SK-N-DZ (cell line): ENCODE measurements around the gene CENPL. TPM values are rescaled to one million over a fixed set of nuclear protein-coding genes. Genes with fewer than 3 reads are reported as not detected.
"Not testable (repeated sequence)": the region's sequence is repeated elsewhere in the genome, so short reads cannot be mapped to it uniquely, and the experiment has no call there.

Experiments
- DNase-seq: peaks from one replicate; pipeline ENCODE4 v3.0.0-alpha.2; 2015; ENCODE audit warnings: low spot score
- polyA plus RNA-seq, 2 experiments: library from polyadenylated mRNA; depleted of rRNA; stranded (reverse); fragments of >200 nt; gene quantifications; 2 replicates each; pipeline ENCODE4 v1.2.3, GENCODE V29; 2014

CENPL gene
- 17.0 and 17.8 TPM in 2 replicates for polyA plus RNA-seq (2014; cell fraction: cytosol; rRNA removed)
- polyA plus RNA-seq (2014; cell fraction: nucleus; rRNA removed), result 5.2 and 7.5 TPM in 2 replicates

- DNase-seq, result peak; percentile 97
These were observed at the start of gene CENPL, which contains the start of gene DARS2 for GRCh38 chr1:173824315-173825081. Gene CENPL (minus strand): TSS chr1:173824883. CDS start chr1:173811299, 13,584 bp downstream. Gene DARS2 (plus strand): TSS chr1:173824673. CDS start chr1:173825230, 557 bp downstream.

- DNase-seq, result no peak
These were observed 46.8 kb upstream of the CENPL start for GRCh38 chr1:173871500-173871899.

GRCh38 chr1:173871091-173871490, 46.4 kb upstream of the CENPL start:
- DNase-seq, result no peak

- no peak for DNase-seq
These were observed 45.8 kb upstream of the CENPL start for GRCh38 chr1:173870252-173871075.

- DNase-seq, result no peak
These were observed 44.3 kb upstream of the CENPL start for GRCh38 chr1:173869021-173869359.

- peak; percentile 85 for DNase-seq
These were observed 43.8 kb upstream of the CENPL start, which contains the start of gene ZBTB37 for GRCh38 chr1:173868266-173869020. Gene ZBTB37 (plus strand): TSS chr1:173868380. CDS start chr1:173870226, 1,846 bp downstream.

- DNase-seq, result peak; percentile 99
These were observed 43.1 kb upstream of the CENPL start, which contains the start of gene GAS5 for GRCh38 chr1:173867753-173868265. Gene GAS5 (minus strand): TSS chr1:173867989.

- no peak for DNase-seq
These were observed 42.6 kb upstream of the CENPL start for GRCh38 chr1:173867141-173867752.

GRCh38 chr1:173866413-173867115, 41.9 kb upstream of the CENPL start:
- DNase-seq, result no peak

GRCh38 chr1:173865468-173866164, 40.9 kb upstream of the CENPL start:
- DNase-seq, result no peak

- DNase-seq, result no peak
These were observed 39.6 kb upstream of the CENPL start for GRCh38 chr1:173864179-173864867.

GRCh38 chr1:173863224-173864161, 38.8 kb upstream of the CENPL start:
- no peak for DNase-seq

GRCh38 chr1:173862769-173863223, 38.1 kb upstream of the CENPL start:
- no peak for DNase-seq

- DNase-seq, result not testable (repeated sequence)
These were observed 37.6 kb upstream of the CENPL start for GRCh38 chr1:173862146-173862768.

GRCh38 chr1:173861731-173862145, 37.1 kb upstream of the CENPL start:
- no peak for DNase-seq

- DNase-seq, result no peak
These were observed 35.4 kb upstream of the CENPL start for GRCh38 chr1:173860065-173860464.

- not testable (repeated sequence) for DNase-seq
These were observed 34.9 kb upstream of the CENPL start for GRCh38 chr1:173859547-173859946.
